HepG2 (cell line): ENCODE data around the gene MEGF6. TPM values are rescaled to one million over a fixed set of nuclear protein-coding genes. Genes with fewer than 3 reads are reported as not detected.

Source experiments
- BRF2 ChIP-seq: sonication (generic); formaldehyde crosslinking; IDR thresholded peaks from 2 replicates; pipeline ENCODE4 v1.8.1; 2022; ENCODE audit warnings: mild to moderate bottlenecking, missing genetic modification reagents
- CBX1 ChIP-seq: IDR thresholded peaks from one replicate; pipeline ENCODE4 v1.6.1; 2016; ENCODE audit warnings: antibody characterized with exemption, low read depth
- FOXM1 ChIP-seq: sonication (generic); formaldehyde crosslinking; IDR thresholded peaks from 2 replicates; pipeline ENCODE4 v1.5.0; 2020; ENCODE audit warnings: missing genetic modification reagents
- NR0B2 ChIP-seq: sonication (generic); formaldehyde crosslinking; IDR thresholded peaks from 2 replicates; pipeline ENCODE4 v1.4.0; 2020; ENCODE audit warnings: mild to moderate bottlenecking, missing genetic modification reagents
- PCBP2 ChIP-seq: fragments of 200-400 bp; formaldehyde crosslinking; optimal IDR thresholded peaks from 2 replicates; pipeline ENCODE3; 2018; ENCODE audit warnings: low read length, low read depth; ENCODE audit not compliant: poor library complexity, severe bottlenecking
- POLR2AphosphoS5 ChIP-seq: IDR thresholded peaks from 2 replicates; pipeline ENCODE4 v1.6.1; 2012; ENCODE audit warnings: low read depth, low read length
- PRMT3 ChIP-seq: sonication (generic); formaldehyde crosslinking; IDR thresholded peaks from 2 replicates; pipeline ENCODE4 v1.8.1; 2022; ENCODE audit warnings: low read depth, mild to moderate bottlenecking, moderate library complexity, missing genetic modification reagents, borderline replicate concordance
- PRPF4 ChIP-seq: fragments of 200-400 bp; formaldehyde crosslinking; IDR thresholded peaks from 2 replicates; pipeline ENCODE4 v1.6.1; 2016; ENCODE audit warnings: low read length, low read depth; ENCODE audit not compliant: poor library complexity, severe bottlenecking
- RARA ChIP-seq: IDR thresholded peaks from 2 replicates; pipeline ENCODE4 v1.6.1; 2016; ENCODE audit warnings: missing genetic modification reagents, missing compliant biosample characterization
- SRSF1 ChIP-seq: fragments of 200-400 bp; formaldehyde crosslinking; optimal IDR thresholded peaks from 2 replicates; pipeline ENCODE3; 2017; ENCODE audit warnings: mild to moderate bottlenecking, low read depth, low read length, moderate library complexity
- TEAD3 ChIP-seq: optimal IDR thresholded peaks from 2 replicates; pipeline ENCODE3; 2016; ENCODE audit warnings: borderline replicate concordance
- TFE3 ChIP-seq: IDR thresholded peaks from 2 replicates; pipeline ENCODE4 v1.6.1; 2016
- TGIF2 ChIP-seq: IDR thresholded peaks from 2 replicates; pipeline ENCODE4 v1.6.1; 2016; ENCODE audit warnings: control low read depth, missing compliant biosample characterization
- ZFP37 ChIP-seq: sonication (generic); formaldehyde crosslinking; IDR thresholded peaks from 2 replicates; pipeline ENCODE4 v1.4.0; 2020; ENCODE audit warnings: missing genetic modification reagents, borderline replicate concordance
- ZNF781 ChIP-seq: sonication (generic); formaldehyde crosslinking; IDR thresholded peaks from 2 replicates; pipeline ENCODE4 v1.5.1; 2020; ENCODE audit warnings: borderline replicate concordance, mild to moderate bottlenecking, missing genetic modification reagents; ENCODE audit errors: not compliant biosample characterization
- ZNF816 ChIP-seq: sonication (generic); formaldehyde crosslinking; IDR thresholded peaks from 2 replicates; pipeline ENCODE4 v1.8.0; 2022; ENCODE audit warnings: missing genetic modification reagents, mild to moderate bottlenecking, borderline replicate concordance
- ZSCAN22 ChIP-seq: sonication (generic); formaldehyde crosslinking; IDR thresholded peaks from 2 replicates; pipeline ENCODE4 v1.4.0; 2020; ENCODE audit warnings: mild to moderate bottlenecking, missing genetic modification reagents
- polyA plus RNA-seq, 8 experiments: library from polyadenylated mRNA; depleted of rRNA in 3 of 8; stranded (reverse) in 7 of 8; unstranded in 1 of 8; fragments of >200 nt; fragmentation: Illumina TruSeq in 4 of 8; extraction: Trizol in 4 of 8; gene quantifications; 2 replicates each; pipeline versions ENCODE4 v1.2.1 to v1.2.3, GENCODE V29; 2011 to 2016; ENCODE audit warnings: low read depth in 4 of 8, missing spikeins in 1 of 8, mixed read lengths in 1 of 8; ENCODE audit not compliant: insufficient read depth in 1 of 8
- total RNA-seq, 5 experiments: library from RNA; depleted of rRNA; stranded (reverse); fragments of >200 nt; fragmentation: Illumina TruSeq; extraction: Trizol; gene quantifications; 2 replicates each; pipeline ENCODE4 v1.2.3, GENCODE V29; 2016; ENCODE audit warnings: low read depth in 1 of 5
- TF ChIP-seq, protein P1 (sequence below): sonication (generic); formaldehyde crosslinking; conservative IDR thresholded peaks from 2 replicates; pipeline ENCODE4 v1.5.0; 2020; ENCODE audit warnings: missing genetic modification reagents
- TF ChIP-seq, protein P2 (sequence below): sonication (generic); formaldehyde crosslinking; IDR thresholded peaks from 2 replicates; pipeline ENCODE4 v1.5.1; 2020; ENCODE audit warnings: missing genetic modification reagents, mild to moderate bottlenecking, borderline replicate concordance
- TF ChIP-seq, protein P3 (sequence below): sonication (generic); formaldehyde crosslinking; IDR thresholded peaks from 2 replicates; pipeline ENCODE4 v1.5.1; 2020; ENCODE audit warnings: missing genetic modification reagents, mild to moderate bottlenecking, borderline replicate concordance

MEGF6 gene
- total and polyA plus RNA-seq, 2 of the 13 experiments (the other 11 are each of a cell fraction or from before 2014, with no cell fraction given) = 1.9 TPM

DNA sequence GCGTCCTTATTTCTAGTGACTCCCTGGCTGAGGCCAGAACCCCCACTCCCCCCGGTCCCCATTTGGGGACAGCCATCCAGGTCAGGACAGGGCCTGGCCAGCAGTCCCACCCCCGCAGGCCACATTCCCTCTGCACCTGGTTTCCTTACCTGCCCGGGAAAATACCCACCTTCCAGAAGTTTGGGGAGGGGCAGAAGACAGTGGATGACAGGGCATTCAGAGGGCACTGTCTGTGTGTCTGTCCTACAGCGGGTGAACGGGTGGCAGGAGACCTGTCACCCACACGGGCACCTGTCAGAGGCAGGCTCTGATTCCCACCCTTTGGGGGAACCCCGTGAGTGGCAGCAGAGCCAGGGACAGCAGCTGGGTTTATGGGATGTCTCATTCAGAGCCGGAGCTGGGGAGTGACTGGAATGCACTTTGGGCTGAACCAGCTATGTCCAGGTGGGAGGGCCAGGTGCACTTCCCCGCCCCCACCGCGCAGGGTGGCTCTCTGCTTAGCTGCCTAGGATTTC is 154.8 kb downstream of the MEGF6 start (continued):
- TF ChIP-seq, protein P1, sequence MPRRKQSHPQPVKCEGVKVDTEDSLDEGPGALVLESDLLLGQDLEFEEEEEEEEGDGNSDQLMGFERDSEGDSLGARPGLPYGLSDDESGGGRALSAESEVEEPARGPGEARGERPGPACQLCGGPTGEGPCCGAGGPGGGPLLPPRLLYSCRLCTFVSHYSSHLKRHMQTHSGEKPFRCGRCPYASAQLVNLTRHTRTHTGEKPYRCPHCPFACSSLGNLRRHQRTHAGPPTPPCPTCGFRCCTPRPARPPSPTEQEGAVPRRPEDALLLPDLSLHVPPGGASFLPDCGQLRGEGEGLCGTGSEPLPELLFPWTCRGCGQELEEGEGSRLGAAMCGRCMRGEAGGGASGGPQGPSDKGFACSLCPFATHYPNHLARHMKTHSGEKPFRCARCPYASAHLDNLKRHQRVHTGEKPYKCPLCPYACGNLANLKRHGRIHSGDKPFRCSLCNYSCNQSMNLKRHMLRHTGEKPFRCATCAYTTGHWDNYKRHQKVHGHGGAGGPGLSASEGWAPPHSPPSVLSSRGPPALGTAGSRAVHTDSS = no peak
- TF ChIP-seq PCBP2 = no peak
- peak; percentile 89 for TF ChIP-seq PRPF4
- TF ChIP-seq FOXM1 = no peak
- TF ChIP-seq POLR2AphosphoS5 = peak; percentile 72
- TF ChIP-seq PRMT3 (CRISPR knock-in tag) = no peak
- TF ChIP-seq, protein P2, sequence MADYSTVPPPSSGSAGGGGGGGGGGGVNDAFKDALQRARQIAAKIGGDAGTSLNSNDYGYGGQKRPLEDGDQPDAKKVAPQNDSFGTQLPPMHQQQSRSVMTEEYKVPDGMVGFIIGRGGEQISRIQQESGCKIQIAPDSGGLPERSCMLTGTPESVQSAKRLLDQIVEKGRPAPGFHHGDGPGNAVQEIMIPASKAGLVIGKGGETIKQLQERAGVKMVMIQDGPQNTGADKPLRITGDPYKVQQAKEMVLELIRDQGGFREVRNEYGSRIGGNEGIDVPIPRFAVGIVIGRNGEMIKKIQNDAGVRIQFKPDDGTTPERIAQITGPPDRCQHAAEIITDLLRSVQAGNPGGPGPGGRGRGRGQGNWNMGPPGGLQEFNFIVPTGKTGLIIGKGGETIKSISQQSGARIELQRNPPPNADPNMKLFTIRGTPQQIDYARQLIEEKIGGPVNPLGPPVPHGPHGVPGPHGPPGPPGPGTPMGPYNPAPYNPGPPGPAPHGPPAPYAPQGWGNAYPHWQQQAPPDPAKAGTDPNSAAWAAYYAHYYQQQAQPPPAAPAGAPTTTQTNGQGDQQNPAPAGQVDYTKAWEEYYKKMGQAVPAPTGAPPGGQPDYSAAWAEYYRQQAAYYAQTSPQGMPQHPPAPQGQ (CRISPR knock-in tag) = peak; percentile 71; the same call in 1 of the 2 replicates
- TF ChIP-seq TGIF2 (CRISPR knock-in tag) = peak; percentile 4
- peak; percentile 3; the same call in 1 of the 2 replicates for TF ChIP-seq ZNF816
- TF ChIP-seq TFE3 (CRISPR knock-in tag) = 0 out of 2 replicates have a peak, but pooled peaks have one; percentile 14
- TF ChIP-seq, protein P3, sequence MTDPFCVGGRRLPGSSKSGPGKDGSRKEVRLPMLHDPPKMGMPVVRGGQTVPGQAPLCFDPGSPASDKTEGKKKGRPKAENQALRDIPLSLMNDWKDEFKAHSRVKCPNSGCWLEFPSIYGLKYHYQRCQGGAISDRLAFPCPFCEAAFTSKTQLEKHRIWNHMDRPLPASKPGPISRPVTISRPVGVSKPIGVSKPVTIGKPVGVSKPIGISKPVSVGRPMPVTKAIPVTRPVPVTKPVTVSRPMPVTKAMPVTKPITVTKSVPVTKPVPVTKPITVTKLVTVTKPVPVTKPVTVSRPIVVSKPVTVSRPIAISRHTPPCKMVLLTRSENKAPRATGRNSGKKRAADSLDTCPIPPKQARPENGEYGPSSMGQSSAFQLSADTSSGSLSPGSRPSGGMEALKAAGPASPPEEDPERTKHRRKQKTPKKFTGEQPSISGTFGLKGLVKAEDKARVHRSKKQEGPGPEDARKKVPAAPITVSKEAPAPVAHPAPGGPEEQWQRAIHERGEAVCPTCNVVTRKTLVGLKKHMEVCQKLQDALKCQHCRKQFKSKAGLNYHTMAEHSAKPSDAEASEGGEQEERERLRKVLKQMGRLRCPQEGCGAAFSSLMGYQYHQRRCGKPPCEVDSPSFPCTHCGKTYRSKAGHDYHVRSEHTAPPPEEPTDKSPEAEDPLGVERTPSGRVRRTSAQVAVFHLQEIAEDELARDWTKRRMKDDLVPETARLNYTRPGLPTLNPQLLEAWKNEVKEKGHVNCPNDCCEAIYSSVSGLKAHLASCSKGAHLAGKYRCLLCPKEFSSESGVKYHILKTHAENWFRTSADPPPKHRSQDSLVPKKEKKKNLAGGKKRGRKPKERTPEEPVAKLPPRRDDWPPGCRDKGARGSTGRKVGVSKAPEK (CRISPR knock-in tag) = no peak
- TF ChIP-seq SRSF1 = peak; percentile 72
- no peak for TF ChIP-seq ZNF781 (CRISPR knock-in tag)
- peak; percentile 68 for TF ChIP-seq TEAD3 (CRISPR knock-in tag)
- TF ChIP-seq RARA (CRISPR knock-in tag) = 0 out of 2 replicates have a peak, but pooled peaks have one; percentile 4
- TF ChIP-seq BRF2 (CRISPR knock-in tag) = 0 out of 2 replicates have a peak, but pooled peaks have one; percentile 9
- TF ChIP-seq ZSCAN22 (CRISPR knock-in tag) = no peak
- no peak for TF ChIP-seq ZFP37 (CRISPR knock-in tag)
- 0 out of 2 replicates have a peak, but pooled peaks have one; percentile 9 for TF ChIP-seq NR0B2 (CRISPR knock-in tag)
- TF ChIP-seq CBX1 = no peak
